Measurements from ENCODE around the gene ORMDL3.

DNA sequence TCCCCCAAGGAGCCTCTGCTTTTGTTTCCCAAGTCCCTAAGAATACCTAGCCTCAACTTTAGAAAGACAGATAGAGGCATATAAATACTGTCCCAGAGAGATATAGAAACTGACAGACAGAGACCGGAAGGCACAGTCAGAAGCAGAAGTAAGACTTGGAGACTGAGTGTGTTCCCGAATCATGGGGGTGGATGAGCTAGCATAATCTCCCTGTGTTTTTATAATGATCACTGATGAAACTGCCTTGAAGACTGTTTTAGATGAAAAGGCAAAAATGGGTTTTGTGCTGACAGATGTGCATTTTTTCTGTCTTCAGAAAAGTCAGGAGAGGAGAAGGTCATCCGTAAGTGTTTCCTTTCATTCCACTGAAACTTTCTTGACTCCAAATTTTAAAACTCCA lies 44.9 kb upstream of the ORMDL3 start:
- TF ChIP-seq POLR2A (IDR thresholded peaks at IDR 0.05): no peak
- TF ChIP-seq CTCF (IDR thresholded peaks at IDR 0.05): no peak
